ENCODE results near the gene RPSA.

Gene RPSA

GRCh38 chr3:39420543-39420942 is 14.0 kb downstream of the RPSA start:
- TF ChIP-seq CTCF (IDR thresholded peaks at IDR 0.05; ENCODE audit: extremely low read depth, insufficient read depth, missing control alignments): no peak
- no peak for DNase-seq (ENCODE audit: low spot score)
- in situ Hi-C loops (cut with MboI; ENCODE audit: low pct_unique_long_range_greater_than_20kb, low sequenced_read_pairs, unreplicated experiment): no loop called here

- TF ChIP-seq CTCF (IDR thresholded peaks at IDR 0.05; ENCODE audit: extremely low read depth, insufficient read depth, missing control alignments): no peak
- in situ Hi-C loops (cut with MboI; ENCODE audit: low pct_unique_long_range_greater_than_20kb, low sequenced_read_pairs, unreplicated experiment): no loop called here
- no peak for DNase-seq (ENCODE audit: low spot score)
Observed at GRCh38 chr3:39423436-39423970, 17.0 kb downstream of the RPSA start.

GRCh38 chr3:39426312-39426711 is 19.8 kb downstream of the RPSA start:
- DNase-seq (ENCODE audit: low spot score): no peak
- no peak for TF ChIP-seq CTCF (IDR thresholded peaks at IDR 0.05; ENCODE audit: extremely low read depth, insufficient read depth, missing control alignments)
- in situ Hi-C loops (cut with MboI; ENCODE audit: low pct_unique_long_range_greater_than_20kb, low sequenced_read_pairs, unreplicated experiment): no loop called here

- in situ Hi-C loops (cut with MboI; ENCODE audit: low pct_unique_long_range_greater_than_20kb, low sequenced_read_pairs, unreplicated experiment): no loop called here
- no peak for TF ChIP-seq CTCF (IDR thresholded peaks at IDR 0.05; ENCODE audit: extremely low read depth, insufficient read depth, missing control alignments)
Observed at GRCh38 chr3:39427506-39427905, 21.0 kb downstream of the RPSA start.

DNA sequence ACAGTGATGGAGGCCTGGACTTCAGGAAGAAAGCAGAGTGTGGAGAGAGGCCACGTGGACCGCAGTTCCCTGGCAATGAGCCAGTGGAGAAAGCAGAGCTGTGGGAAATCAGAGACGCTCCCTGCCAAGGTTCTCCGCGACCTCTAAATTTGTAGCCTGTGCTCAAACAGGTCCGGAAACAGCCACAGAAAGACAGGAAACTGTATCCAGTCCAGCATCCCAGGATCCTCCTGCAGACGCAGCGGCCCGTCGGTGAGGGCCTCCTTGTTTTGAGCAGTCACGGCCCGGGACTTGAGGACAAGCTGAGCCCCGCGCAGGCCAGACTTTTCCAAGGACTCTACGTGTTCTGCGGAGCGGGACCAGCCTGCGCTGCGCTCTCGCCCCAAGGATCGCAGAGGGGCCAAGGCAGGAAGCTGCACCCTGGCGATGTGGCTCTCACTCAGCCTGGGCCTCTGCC is 22.3 kb downstream of the RPSA start:
- in situ Hi-C loops (cut with MboI; ENCODE audit: low pct_unique_long_range_greater_than_20kb, low sequenced_read_pairs, unreplicated experiment): no loop called here
- no peak for DNase-seq (ENCODE audit: low spot score)
- TF ChIP-seq CTCF (IDR thresholded peaks at IDR 0.05; ENCODE audit: extremely low read depth, insufficient read depth, missing control alignments): no peak

More at GRCh38 chr3:39427506-39427905, 21.0 kb downstream of the RPSA start:
- DNase-seq (ENCODE audit: low spot score): no peak

GRCh38 chr3:39429466-39429865 is 22.9 kb downstream of the RPSA start:
- TF ChIP-seq CTCF (IDR thresholded peaks at IDR 0.05; ENCODE audit: extremely low read depth, insufficient read depth, missing control alignments): no peak
- no peak for DNase-seq (ENCODE audit: low spot score)
- in situ Hi-C loops (cut with MboI; ENCODE audit: low pct_unique_long_range_greater_than_20kb, low sequenced_read_pairs, unreplicated experiment): no loop called here

DNA sequence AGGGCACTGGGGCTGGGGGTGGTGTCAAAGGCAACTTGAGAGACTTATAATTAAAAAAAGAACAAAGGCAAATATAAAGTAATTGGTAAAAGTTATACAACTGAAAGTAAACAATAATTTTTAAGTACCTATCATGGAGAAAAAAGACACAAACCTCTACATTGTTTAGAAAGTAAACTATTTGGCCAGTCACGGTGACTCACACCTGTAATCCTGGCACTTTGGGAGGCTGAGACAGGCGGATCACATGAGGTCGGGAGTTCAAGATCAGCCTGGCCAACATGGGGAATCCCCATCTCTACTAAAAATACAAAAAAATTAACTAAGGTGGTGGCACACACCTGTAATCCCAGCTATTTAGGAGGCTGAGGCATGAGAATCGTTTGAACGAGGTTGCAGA is 25.8 kb downstream of the RPSA start:
- in situ Hi-C loops (cut with MboI; ENCODE audit: low pct_unique_long_range_greater_than_20kb, low sequenced_read_pairs, unreplicated experiment): no loop called here
- no peak for DNase-seq (ENCODE audit: low spot score)
- TF ChIP-seq CTCF (IDR thresholded peaks at IDR 0.05; ENCODE audit: extremely low read depth, insufficient read depth, missing control alignments): no peak

All from GM13977 (cell line).